ENCODE results near the gene GRID2.

The GRID2 gene

GRCh38 chr4:92791871-92792440 is 488.2 kb downstream of the GRID2 start:
- H3K27ac ChIP-seq: no peak overlapping the region
- TF ChIP-seq CTCF (IDR thresholded peaks at IDR 0.05) (no peak), ZFX (IDR thresholded peaks at IDR 0.05; ENCODE audit: borderline replicate concordance) (no peak)

GRCh38 chr4:92809381-92809780 is 505.6 kb downstream of the GRID2 start:
- no peak overlapping the region for H3K27ac ChIP-seq
- TF ChIP-seq ZFX (IDR thresholded peaks at IDR 0.05; ENCODE audit: borderline replicate concordance) (no peak), CTCF (IDR thresholded peaks at IDR 0.05) (no peak)

GRCh38 chr4:92812652-92813051 is 508.9 kb downstream of the GRID2 start:
- TF ChIP-seq CTCF (IDR thresholded peaks at IDR 0.05) (no peak), ZFX (IDR thresholded peaks at IDR 0.05; ENCODE audit: borderline replicate concordance) (no peak)
- no peak overlapping the region for H3K27ac ChIP-seq

- H3K27ac ChIP-seq: no peak overlapping the region
- TF ChIP-seq ZFX (IDR thresholded peaks at IDR 0.05; ENCODE audit: borderline replicate concordance): no peak
- no peak for TF ChIP-seq CTCF (IDR thresholded peaks at IDR 0.05)
Observed at GRCh38 chr4:92814677-92815076, 510.9 kb downstream of the GRID2 start.

GRCh38 chr4:92825256-92825655 is 521.5 kb downstream of the GRID2 start:
- no peak for TF ChIP-seq ZFX (IDR thresholded peaks at IDR 0.05; ENCODE audit: borderline replicate concordance)
- TF ChIP-seq CTCF (IDR thresholded peaks at IDR 0.05): no peak
- no peak overlapping the region for H3K27ac ChIP-seq

- H3K27ac ChIP-seq: no peak overlapping the region
- TF ChIP-seq ZFX (IDR thresholded peaks at IDR 0.05; ENCODE audit: borderline replicate concordance) (no peak), CTCF (IDR thresholded peaks at IDR 0.05) (no peak)
Observed at GRCh38 chr4:92825791-92826190, 522.0 kb downstream of the GRID2 start.

GRCh38 chr4:92830771-92831170 is 527.0 kb downstream of the GRID2 start:
- no peak for TF ChIP-seq CTCF (IDR thresholded peaks at IDR 0.05)
- TF ChIP-seq ZFX (IDR thresholded peaks at IDR 0.05; ENCODE audit: borderline replicate concordance): no peak
- no peak overlapping the region for H3K27ac ChIP-seq
